GM12872 (cell line): ENCODE results near the gene BCL7A.

ENCODE experiments used
- CTCF ChIP-seq: IDR thresholded peaks from 3 replicates; pipeline ENCODE4 v1.5.1; 2011; ENCODE audit warnings: low read depth, mild to moderate bottlenecking, low read length, moderate library complexity; ENCODE audit not compliant: insufficient read depth

The BCL7A gene

DNA sequence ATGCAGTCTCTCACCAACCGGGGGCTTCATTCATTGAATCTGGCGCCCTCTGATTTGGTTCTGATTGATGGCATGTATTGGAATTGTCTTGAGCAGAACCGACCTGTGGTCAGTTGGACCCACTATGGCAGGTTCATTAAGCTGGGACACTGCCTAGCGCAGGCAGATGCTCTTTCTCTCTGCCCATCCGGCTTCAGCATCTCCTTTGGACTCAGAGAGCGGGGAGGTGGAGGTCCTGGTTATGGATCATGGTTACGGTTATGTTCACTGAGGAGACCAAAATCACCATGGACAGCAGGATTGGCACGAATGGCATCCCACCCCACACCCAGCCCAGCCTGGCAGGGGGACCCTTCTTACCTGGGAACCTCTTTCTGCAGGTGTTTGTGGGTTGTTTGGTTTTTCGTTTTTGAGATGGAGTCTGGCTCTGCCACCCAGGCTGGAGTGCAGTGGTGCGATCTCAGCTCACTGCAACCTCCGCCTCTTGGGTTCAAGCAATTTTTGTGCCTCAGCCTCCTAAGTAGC lies 16.4 kb upstream of the BCL7A start:
- no peak for TF ChIP-seq CTCF

GRCh38 chr12:122006186-122006926 lies 15.3 kb upstream of the BCL7A start:
- TF ChIP-seq CTCF = no peak

DNA sequence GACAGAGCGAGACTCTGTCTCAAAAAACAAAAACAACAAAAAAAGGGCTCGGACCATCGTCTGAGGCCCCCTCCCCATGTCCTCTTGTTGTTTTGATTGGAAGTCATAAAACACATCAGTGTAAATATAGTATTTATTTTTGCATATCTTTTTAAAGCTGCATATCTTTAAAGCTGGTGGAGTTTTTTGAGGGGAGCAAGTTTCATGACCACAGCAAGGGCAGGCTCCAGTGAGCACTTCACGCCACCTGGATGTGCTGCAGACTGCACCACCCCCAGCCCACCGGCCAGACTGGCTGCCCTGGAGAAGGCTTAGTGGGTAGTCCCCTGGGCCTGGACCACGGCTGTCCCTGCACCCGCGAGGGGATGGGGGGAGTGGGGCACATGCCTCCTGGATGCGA lies 11.9 kb upstream of the BCL7A start:
- no peak for TF ChIP-seq CTCF

DNA sequence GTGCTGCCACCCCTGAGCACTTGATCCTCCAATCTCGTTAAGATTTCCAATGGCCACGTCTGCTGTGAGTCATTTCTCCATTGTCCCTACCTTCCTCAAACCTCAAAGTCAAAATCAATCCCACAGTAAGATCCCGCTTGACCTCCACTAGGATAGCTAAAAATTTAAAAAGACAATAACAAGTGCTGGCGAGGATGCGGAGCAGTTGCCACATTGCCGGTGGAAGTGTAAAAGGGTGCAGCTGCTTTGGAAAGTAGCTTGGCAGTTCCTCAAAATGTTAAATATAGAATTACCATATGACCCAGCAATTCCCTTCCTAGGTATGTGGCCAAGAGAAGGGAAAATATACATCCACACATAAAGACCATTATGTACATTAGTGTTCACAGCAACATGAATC lies 9.5 kb upstream of the BCL7A start:
- no peak for TF ChIP-seq CTCF

DNA sequence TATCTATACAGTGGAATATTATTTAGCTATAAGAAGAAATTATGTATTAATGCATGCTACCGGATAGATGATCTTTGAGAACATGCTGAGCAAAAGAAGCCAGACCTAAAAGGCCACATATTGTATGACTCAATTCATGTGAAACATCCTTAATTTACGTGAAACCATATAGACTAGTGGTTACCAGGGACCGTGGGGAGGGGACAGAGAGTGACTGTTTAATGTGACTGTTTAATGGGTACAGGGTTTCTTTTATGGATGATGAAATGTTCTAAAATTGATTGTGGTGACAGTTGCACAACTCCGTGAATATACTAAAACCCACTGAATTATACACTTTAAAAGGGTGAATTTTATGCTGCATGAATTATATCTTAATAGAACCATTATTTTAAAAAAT lies 8.5 kb upstream of the BCL7A start:
- no peak for TF ChIP-seq CTCF

- TF ChIP-seq CTCF = no peak
Observed at GRCh38 chr12:122013791-122014590, 7.7 kb upstream of the BCL7A start.

DNA sequence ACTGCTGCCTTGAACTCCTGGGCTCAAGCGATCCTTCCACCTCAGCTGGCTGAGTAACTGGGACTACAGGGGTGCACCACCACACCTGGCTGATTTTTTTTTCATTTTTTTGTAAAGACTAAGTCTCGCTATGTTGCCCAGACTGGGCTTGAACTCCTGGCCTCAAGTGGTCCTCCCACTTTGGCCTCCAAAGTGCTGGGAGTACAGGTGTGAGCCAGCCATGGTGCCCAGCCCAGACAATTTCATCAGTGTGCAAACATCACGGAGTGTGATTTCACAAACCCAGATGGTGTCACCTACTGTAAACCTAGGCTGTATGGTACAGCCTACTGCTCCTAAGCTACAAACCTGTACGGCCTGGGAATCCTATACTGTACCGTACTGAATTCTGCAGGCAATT lies 6.9 kb upstream of the BCL7A start:
- TF ChIP-seq CTCF = no peak
